Testis (tissue), 2 donors: ENCODE data around the gene SATB2.

Experiments
- POLR2A ChIP-seq: fragments of 450-650 bp; IDR thresholded peaks from one replicate; pipeline ENCODE4 v1.6.1; 2017; ENCODE audit warnings: antibody characterized with exemption, mild to moderate bottlenecking, moderate library complexity
- TF ChIP-seq, protein P1 (sequence below), 3 experiments: fragments of 450-650 bp in 2 of 3; fragments of 200-600 bp in 1 of 3; sonication (generic) in 1 of 3; IDR thresholded peaks; one replicate each; pipeline ENCODE4 v1.5.1; 2016 to 2019; ENCODE audit warnings: antibody characterized with exemption in 3 of 3, mild to moderate bottlenecking in 2 of 3, moderate library complexity in 1 of 3

DNA sequence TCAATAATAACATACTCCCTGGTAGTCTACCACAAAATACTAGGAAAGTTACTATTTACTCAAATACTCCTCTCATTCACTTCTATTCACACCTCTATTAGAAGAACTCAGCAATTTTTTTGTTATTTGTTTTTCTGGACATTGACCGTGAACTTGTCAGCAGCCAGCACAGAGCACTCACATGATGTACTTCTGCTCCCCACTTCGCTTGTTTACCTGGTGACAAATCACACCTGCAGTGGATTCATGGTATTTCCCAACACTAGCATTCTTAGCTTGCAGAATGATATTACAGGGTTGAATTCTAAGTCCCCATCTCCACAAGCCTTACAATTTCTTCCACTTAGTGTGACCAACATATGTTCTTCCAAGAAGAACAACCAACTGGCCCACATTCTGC is 238.2 kb downstream of the SATB2 start:
- TF ChIP-seq, protein P1, sequence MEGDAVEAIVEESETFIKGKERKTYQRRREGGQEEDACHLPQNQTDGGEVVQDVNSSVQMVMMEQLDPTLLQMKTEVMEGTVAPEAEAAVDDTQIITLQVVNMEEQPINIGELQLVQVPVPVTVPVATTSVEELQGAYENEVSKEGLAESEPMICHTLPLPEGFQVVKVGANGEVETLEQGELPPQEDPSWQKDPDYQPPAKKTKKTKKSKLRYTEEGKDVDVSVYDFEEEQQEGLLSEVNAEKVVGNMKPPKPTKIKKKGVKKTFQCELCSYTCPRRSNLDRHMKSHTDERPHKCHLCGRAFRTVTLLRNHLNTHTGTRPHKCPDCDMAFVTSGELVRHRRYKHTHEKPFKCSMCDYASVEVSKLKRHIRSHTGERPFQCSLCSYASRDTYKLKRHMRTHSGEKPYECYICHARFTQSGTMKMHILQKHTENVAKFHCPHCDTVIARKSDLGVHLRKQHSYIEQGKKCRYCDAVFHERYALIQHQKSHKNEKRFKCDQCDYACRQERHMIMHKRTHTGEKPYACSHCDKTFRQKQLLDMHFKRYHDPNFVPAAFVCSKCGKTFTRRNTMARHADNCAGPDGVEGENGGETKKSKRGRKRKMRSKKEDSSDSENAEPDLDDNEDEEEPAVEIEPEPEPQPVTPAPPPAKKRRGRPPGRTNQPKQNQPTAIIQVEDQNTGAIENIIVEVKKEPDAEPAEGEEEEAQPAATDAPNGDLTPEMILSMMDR (IDR thresholded peaks at IDR 0.05): no peak
- TF ChIP-seq POLR2A: no peak
